ENCODE data around the gene FOXJ3. TPM values are rescaled to one million over a fixed set of nuclear protein-coding genes. Genes with fewer than 3 reads are reported as not detected.

The FOXJ3 gene
- total and polyA plus RNA-seq, 3 experiments from 2014 or later: 35.7 to 48.3 (median 48.0) TPM

DNA sequence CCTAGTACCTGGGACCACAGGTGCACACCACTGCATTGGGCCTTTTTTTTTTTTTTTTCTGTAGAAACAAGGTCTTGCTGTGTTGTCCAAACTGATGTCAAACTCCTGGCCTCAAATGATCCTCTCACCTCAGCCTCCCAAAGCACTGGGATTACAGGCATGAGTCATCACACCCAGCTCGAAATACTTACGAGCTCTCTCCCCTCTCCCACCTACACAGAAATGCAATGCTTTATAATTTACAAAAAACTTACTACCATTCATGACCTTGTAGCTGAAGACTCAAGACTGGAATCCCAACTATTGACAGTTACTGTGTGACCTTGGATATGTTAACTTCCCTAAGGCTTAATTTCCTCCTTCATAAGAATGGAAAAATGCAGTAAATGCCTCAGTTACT is 18.7 kb downstream of the FOXJ3 start:
- peaks cover 64% of the 10 kb centered on the region for H3K4me1 ChIP-seq (ENCODE audit: insufficient read depth, low read length)

GRCh38 chr1:42315500-42315899 is 19.5 kb downstream of the FOXJ3 start:
- CTCF ChIA-PET: no interaction called here
- H3K9me3 ChIP-seq (ENCODE audit: low read length): no peaks in the 10 kb centered on the region
- Mint-ChIP-seq H3K36me3 (peaks cover 0 to 10% (median 7%) of the 10 kb centered on the region in 3 donors), H3K27me3 (no peaks in the 10 kb centered on the region), H3K4me3 (no peak overlapping the region), H3K4me1 (peaks cover 83 to 98% (median 97%) of the 10 kb centered on the region in 3 donors), H3K9me3 (no peaks in the 10 kb centered on the region), H3K27ac (peak overlapping the region in 1 of 8 donors; percentile 2)
- H3K27me3 ChIP-seq (ENCODE audit: insufficient read depth, low read length, poor library complexity, severe bottlenecking): no peaks in the 10 kb centered on the region
- H3K4me1 ChIP-seq (ENCODE audit: insufficient read depth, low read length): peaks cover 57% of the 10 kb centered on the region
- H3K36me3 ChIP-seq (ENCODE audit: insufficient read depth, low read length): no peaks in the 10 kb centered on the region
- POLR2A ChIA-PET: no interaction called here
- no peak for DNase-seq
- no peak overlapping the region for H3K4me3 ChIP-seq (ENCODE audit: low read length)
- H3K27ac ChIP-seq (ENCODE audit: low read depth, low read length): no peak overlapping the region

More for the DNA sequence above, 18.7 kb downstream of the FOXJ3 start:
- peaks cover 0 to 4% (median 3%) of the 10 kb centered on the region in 3 donors for H3K36me3 Mint-ChIP-seq
- no peak for DNase-seq
- H3K4me1 Mint-ChIP-seq: peaks cover 86 to 98% (median 98%) of the 10 kb centered on the region in 3 donors
- H3K9me3 Mint-ChIP-seq: no peaks in the 10 kb centered on the region
- Histone ChIP-seq H3K9me3 (ENCODE audit: low read length) (no peaks in the 10 kb centered on the region), H3K27ac (ENCODE audit: low read depth, low read length) (no peak overlapping the region), H3K36me3 (ENCODE audit: insufficient read depth, low read length) (no peaks in the 10 kb centered on the region), H3K4me3 (ENCODE audit: low read length) (no peak overlapping the region), H3K27me3 (ENCODE audit: insufficient read depth, low read length, poor library complexity, severe bottlenecking) (no peaks in the 10 kb centered on the region)
- ChIA-PET POLR2A (no interaction called here), CTCF (interaction anchor here (1.0 to 2.3 kb wide), 3 partner anchors 12 to 22 kb away, joined by 3 to 7 read pairs (median 3); no protein-coding TSS in a partner anchor)
- H3K27ac Mint-ChIP-seq: peak overlapping the region in 1 of 8 donors; percentile 25
- no peaks in the 10 kb centered on the region for H3K27me3 Mint-ChIP-seq
- peak overlapping the region in 3 of 7 donors; percentile 5 to 23 (median 14) for H3K4me3 Mint-ChIP-seq

DNA sequence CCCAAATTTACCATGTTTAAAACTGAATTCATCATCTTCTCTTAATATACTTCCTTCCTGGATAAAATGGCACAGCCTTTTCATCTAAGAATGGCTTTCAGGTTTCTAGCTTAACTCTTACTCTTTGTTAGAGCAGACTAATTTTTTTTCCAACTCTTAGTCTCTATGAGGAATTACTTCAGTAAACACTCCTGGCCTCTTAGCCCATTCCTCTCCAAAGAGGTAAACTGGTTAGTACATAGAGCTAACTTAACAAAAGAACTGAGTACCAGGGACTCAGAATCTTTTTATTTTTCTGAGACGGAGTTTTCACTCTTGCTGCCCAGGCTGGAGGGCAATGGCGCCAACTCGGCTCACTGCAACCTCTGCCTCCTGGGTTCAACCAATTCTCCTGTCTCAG is 21.1 kb downstream of the FOXJ3 start:
- H3K27ac Mint-ChIP-seq: peak overlapping the region in 2 of 8 donors; percentile 54 to 73
- ChIA-PET CTCF (interaction anchor here (0.9 kb wide), 1 partner anchor 11 kb away, joined by 3 read pairs; no protein-coding TSS in a partner anchor), POLR2A (no interaction called here)
- Histone ChIP-seq H3K4me1 (ENCODE audit: insufficient read depth, low read length) (peaks cover 41% of the 10 kb centered on the region), H3K36me3 (ENCODE audit: insufficient read depth, low read length) (no peaks in the 10 kb centered on the region), H3K4me3 (ENCODE audit: low read length) (no peak overlapping the region), H3K9me3 (ENCODE audit: low read length) (no peaks in the 10 kb centered on the region), H3K27ac (ENCODE audit: low read depth, low read length) (no peak overlapping the region), H3K27me3 (ENCODE audit: insufficient read depth, low read length, poor library complexity, severe bottlenecking) (no peaks in the 10 kb centered on the region)
- DNase-seq: no peak
- H3K36me3 Mint-ChIP-seq: peaks cover 0 to 20% (median 11%) of the 10 kb centered on the region in 3 donors
- no peak overlapping the region for H3K4me3 Mint-ChIP-seq
- no peaks in the 10 kb centered on the region for H3K9me3 Mint-ChIP-seq
- no peaks in the 10 kb centered on the region for H3K27me3 Mint-ChIP-seq
- peaks cover 76 to 91% (median 89%) of the 10 kb centered on the region in 3 donors for H3K4me1 Mint-ChIP-seq

GRCh38 chr1:42312576-42313212 is 22.3 kb downstream of the FOXJ3 start:
- CTCF ChIA-PET: no interaction called here

GRCh38 chr1:42311897-42312296 is 23.1 kb downstream of the FOXJ3 start:
- no peaks in the 10 kb centered on the region for H3K36me3 ChIP-seq (ENCODE audit: insufficient read depth, low read length)
- H3K9me3 Mint-ChIP-seq: no peaks in the 10 kb centered on the region
- peaks cover 0 to 29% (median 7%) of the 10 kb centered on the region in 3 donors for H3K36me3 Mint-ChIP-seq
- H3K4me1 ChIP-seq (ENCODE audit: insufficient read depth, low read length): peaks cover 33% of the 10 kb centered on the region
- H3K27ac ChIP-seq (ENCODE audit: low read depth, low read length): no peak overlapping the region
- no peak overlapping the region for H3K4me3 ChIP-seq (ENCODE audit: low read length)
- peak overlapping the region in 2 of 8 donors; percentile 2 to 47 for H3K27ac Mint-ChIP-seq
- ChIA-PET POLR2A (no interaction called here), CTCF (no interaction called here)
- H3K4me3 Mint-ChIP-seq: no peak overlapping the region
- no peaks in the 10 kb centered on the region for H3K27me3 Mint-ChIP-seq
- DNase-seq: no peak
- peaks cover 73 to 89% (median 87%) of the 10 kb centered on the region in 3 donors for H3K4me1 Mint-ChIP-seq
- no peaks in the 10 kb centered on the region for H3K9me3 ChIP-seq (ENCODE audit: low read length)
- no peaks in the 10 kb centered on the region for H3K27me3 ChIP-seq (ENCODE audit: insufficient read depth, low read length, poor library complexity, severe bottlenecking)

More at GRCh38 chr1:42312576-42313212, 22.3 kb downstream of the FOXJ3 start:
- H3K4me3 Mint-ChIP-seq: no peak overlapping the region
- DNase-seq: no peak
- H3K27ac Mint-ChIP-seq: peak overlapping the region in 2 of 8 donors; percentile 19 to 52
- no peaks in the 10 kb centered on the region for H3K9me3 ChIP-seq (ENCODE audit: low read length)
- POLR2A ChIA-PET: no interaction called here
- no peak overlapping the region for H3K27ac ChIP-seq (ENCODE audit: low read depth, low read length)
- H3K4me1 ChIP-seq (ENCODE audit: insufficient read depth, low read length): peaks cover 37% of the 10 kb centered on the region
- H3K4me1 Mint-ChIP-seq: peaks cover 76 to 89% (median 88%) of the 10 kb centered on the region in 3 donors
- no peaks in the 10 kb centered on the region for H3K27me3 ChIP-seq (ENCODE audit: insufficient read depth, low read length, poor library complexity, severe bottlenecking)
- no peaks in the 10 kb centered on the region for H3K9me3 Mint-ChIP-seq
- H3K4me3 ChIP-seq (ENCODE audit: low read length): no peak overlapping the region
- H3K36me3 ChIP-seq (ENCODE audit: insufficient read depth, low read length): no peaks in the 10 kb centered on the region
- H3K27me3 Mint-ChIP-seq: no peaks in the 10 kb centered on the region
- peaks cover 0 to 26% (median 10%) of the 10 kb centered on the region in 3 donors for H3K36me3 Mint-ChIP-seq

DNA sequence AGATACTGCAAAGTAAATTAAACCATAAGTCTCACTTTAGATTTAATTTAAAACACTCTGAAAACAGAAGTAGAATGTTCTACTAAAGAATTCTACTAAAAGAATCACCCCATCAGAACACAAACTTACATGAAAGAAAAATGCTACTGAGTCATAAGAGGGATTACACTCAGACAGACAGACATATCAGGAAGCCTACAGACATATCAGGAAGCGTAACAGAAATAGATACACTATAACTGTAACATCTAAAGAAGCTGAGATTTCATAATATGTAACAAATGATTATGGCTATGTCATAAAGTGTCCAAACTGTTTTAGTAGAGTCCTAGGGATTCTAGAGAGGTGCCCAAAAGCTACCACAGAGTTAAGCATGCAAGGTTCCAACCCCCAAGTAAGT is 23.9 kb downstream of the FOXJ3 start:
- peaks cover 70 to 88% (median 86%) of the 10 kb centered on the region in 3 donors for H3K4me1 Mint-ChIP-seq
- Histone ChIP-seq H3K4me3 (ENCODE audit: low read length) (no peak overlapping the region), H3K27me3 (ENCODE audit: insufficient read depth, low read length, poor library complexity, severe bottlenecking) (no peaks in the 10 kb centered on the region), H3K36me3 (ENCODE audit: insufficient read depth, low read length) (no peaks in the 10 kb centered on the region), H3K9me3 (ENCODE audit: low read length) (no peaks in the 10 kb centered on the region), H3K27ac (ENCODE audit: low read depth, low read length) (no peak overlapping the region), H3K4me1 (ENCODE audit: insufficient read depth, low read length) (peaks cover 29% of the 10 kb centered on the region)
- no peak for DNase-seq
- H3K27me3 Mint-ChIP-seq: no peaks in the 10 kb centered on the region
- no peak overlapping the region for H3K4me3 Mint-ChIP-seq
- ChIA-PET CTCF (no interaction called here), POLR2A (no interaction called here)
- H3K27ac Mint-ChIP-seq: peak overlapping the region in 1 of 8 donors; percentile 72
- H3K9me3 Mint-ChIP-seq: no peaks in the 10 kb centered on the region
- H3K36me3 Mint-ChIP-seq: peaks cover 0 to 32% (median 7%) of the 10 kb centered on the region in 3 donors

GRCh38 chr1:42306977-42307376 is 28.1 kb downstream of the FOXJ3 start:
- Mint-ChIP-seq H3K27me3 (no peaks in the 10 kb centered on the region), H3K36me3 (peaks cover 11 to 52% (median 18%) of the 10 kb centered on the region in 3 donors), H3K27ac (peak overlapping the region in 3 of 8 donors; percentile 13 to 47 (median 35)), H3K4me1 (peaks cover 62 to 76% (median 75%) of the 10 kb centered on the region in 3 donors), H3K9me3 (peaks cover 0 to 1% (median under 1%) of the 10 kb centered on the region in 5 donors), H3K4me3 (no peak overlapping the region)
- POLR2A ChIA-PET: no interaction called here
- CTCF ChIA-PET: interaction anchor here (0.6 kb wide), 1 partner anchor 55 kb away, joined by 3 read pairs; no protein-coding TSS in a partner anchor
- no peak for DNase-seq
- peaks cover 7% of the 10 kb centered on the region for H3K4me1 ChIP-seq (ENCODE audit: insufficient read depth, low read length)
- no peaks in the 10 kb centered on the region for H3K27me3 ChIP-seq (ENCODE audit: insufficient read depth, low read length, poor library complexity, severe bottlenecking)
- no peak overlapping the region for H3K27ac ChIP-seq (ENCODE audit: low read depth, low read length)
- H3K4me3 ChIP-seq (ENCODE audit: low read length): no peak overlapping the region
- no peaks in the 10 kb centered on the region for H3K36me3 ChIP-seq (ENCODE audit: insufficient read depth, low read length)
- H3K9me3 ChIP-seq (ENCODE audit: low read length): peaks cover 4% of the 10 kb centered on the region

- Mint-ChIP-seq H3K4me1 (peaks cover 54 to 69% (median 67%) of the 10 kb centered on the region in 3 donors), H3K27me3 (no peaks in the 10 kb centered on the region), H3K27ac (no peak overlapping the region), H3K4me3 (no peak overlapping the region), H3K9me3 (peaks cover 0 to 7% (median 4%) of the 10 kb centered on the region in 5 donors), H3K36me3 (peaks cover 18 to 52% (median 19%) of the 10 kb centered on the region in 3 donors)
- H3K4me1 ChIP-seq (ENCODE audit: insufficient read depth, low read length): peaks cover 7% of the 10 kb centered on the region
- no peaks in the 10 kb centered on the region for H3K36me3 ChIP-seq (ENCODE audit: insufficient read depth, low read length)
- H3K9me3 ChIP-seq (ENCODE audit: low read length): peaks cover 10% of the 10 kb centered on the region
- H3K27ac ChIP-seq (ENCODE audit: low read depth, low read length): no peak overlapping the region
- CTCF ChIA-PET: no interaction called here
- no peaks in the 10 kb centered on the region for H3K27me3 ChIP-seq (ENCODE audit: insufficient read depth, low read length, poor library complexity, severe bottlenecking)
- DNase-seq: no peak
- POLR2A ChIA-PET: no interaction called here
- H3K4me3 ChIP-seq (ENCODE audit: low read length): no peak overlapping the region
Observed at GRCh38 chr1:42305639-42306038, 29.4 kb downstream of the FOXJ3 start.

Measured in CD8-positive, alpha-beta memory T cell (primary cell).